GM12864 (cell line): ENCODE measurements around the gene DUSP2.

ENCODE experiments used
- DNase-seq: peaks from one replicate; pipeline ENCODE4 v3.0.0-alpha.2; 2011; ENCODE audit warnings: low read depth
- H3K4me3 ChIP-seq: 2 replicates; pipeline ENCODE4 v1.5.1; 2011; ENCODE audit warnings: mild to moderate bottlenecking, low read depth, low read length, control low read depth
- TF ChIP-seq, protein P1 (sequence below): IDR thresholded peaks from 2 replicates; pipeline ENCODE4 v1.5.1; 2011; ENCODE audit warnings: low read depth, mild to moderate bottlenecking, moderate library complexity, low read length, control low read depth, inconsistent platforms; ENCODE audit errors: missing control alignments

The DUSP2 gene

DNA sequence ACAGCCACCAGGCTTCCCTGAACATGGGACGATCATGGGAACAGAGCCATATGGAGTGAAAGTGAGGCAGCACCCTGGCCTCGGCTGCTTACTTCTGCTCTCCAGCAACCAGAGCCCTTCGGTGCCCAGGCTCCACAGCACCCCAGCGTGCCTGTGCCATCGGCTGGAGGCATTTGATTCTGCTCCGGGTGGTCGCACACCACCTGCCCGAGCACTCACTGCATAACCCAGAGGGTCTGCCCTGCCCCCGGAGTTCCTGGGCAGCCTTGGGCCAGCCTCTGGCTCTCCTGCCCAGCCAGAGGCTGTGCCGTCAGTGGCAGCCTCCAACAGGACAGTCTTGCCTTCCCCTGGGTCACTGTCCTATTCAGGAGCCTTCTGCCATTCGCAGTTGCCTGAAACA is 10.8 kb downstream of the DUSP2 start:
- TF ChIP-seq, protein P1, sequence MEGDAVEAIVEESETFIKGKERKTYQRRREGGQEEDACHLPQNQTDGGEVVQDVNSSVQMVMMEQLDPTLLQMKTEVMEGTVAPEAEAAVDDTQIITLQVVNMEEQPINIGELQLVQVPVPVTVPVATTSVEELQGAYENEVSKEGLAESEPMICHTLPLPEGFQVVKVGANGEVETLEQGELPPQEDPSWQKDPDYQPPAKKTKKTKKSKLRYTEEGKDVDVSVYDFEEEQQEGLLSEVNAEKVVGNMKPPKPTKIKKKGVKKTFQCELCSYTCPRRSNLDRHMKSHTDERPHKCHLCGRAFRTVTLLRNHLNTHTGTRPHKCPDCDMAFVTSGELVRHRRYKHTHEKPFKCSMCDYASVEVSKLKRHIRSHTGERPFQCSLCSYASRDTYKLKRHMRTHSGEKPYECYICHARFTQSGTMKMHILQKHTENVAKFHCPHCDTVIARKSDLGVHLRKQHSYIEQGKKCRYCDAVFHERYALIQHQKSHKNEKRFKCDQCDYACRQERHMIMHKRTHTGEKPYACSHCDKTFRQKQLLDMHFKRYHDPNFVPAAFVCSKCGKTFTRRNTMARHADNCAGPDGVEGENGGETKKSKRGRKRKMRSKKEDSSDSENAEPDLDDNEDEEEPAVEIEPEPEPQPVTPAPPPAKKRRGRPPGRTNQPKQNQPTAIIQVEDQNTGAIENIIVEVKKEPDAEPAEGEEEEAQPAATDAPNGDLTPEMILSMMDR, result no peak
- no peak for DNase-seq
- H3K4me3 ChIP-seq, result no peak overlapping the region

DNA sequence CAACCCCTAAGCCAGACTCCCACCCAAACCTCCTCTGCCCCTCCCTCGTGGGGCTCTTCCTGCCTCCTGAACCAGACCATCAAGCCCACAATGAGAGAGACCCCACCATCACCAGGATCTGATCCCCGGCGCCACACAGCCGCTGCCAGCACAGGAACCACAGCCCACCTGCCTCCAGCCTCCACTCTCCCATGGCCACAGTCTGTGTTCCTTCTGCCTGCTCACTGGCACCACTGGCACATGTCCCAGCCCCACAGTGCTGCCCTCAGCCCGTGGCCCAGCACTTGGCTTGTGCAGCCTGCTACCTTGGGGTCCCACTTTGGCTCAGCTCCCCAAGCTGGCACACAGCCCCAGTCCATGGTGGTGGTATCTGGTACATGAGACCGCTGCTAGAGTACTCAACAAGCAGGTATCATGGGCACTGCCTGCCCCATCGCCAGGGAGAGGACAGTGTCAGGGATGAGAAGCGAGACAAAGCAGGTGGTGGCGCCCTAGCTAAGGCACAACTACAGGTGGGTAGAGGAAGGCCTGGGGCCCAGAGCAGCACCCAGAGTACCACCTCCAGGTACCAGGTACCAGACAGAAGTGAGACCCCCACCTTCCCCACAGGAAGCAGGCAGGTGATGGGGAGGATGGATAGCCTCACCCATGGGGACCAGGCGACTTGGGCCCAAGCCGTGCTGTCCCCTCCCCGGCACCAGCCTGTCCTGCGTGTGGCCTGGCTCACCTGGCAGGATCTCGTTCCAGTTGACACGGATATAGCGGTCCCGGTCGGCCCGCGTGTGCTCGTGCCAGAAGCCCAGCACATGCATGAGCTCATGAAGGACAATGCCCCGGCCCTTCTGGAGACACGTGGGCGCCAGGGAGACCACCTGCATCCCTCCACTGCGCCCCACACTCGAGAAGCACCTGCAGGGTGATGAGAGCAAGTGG is 13.2 kb downstream of the DUSP2 start:
- no peak for DNase-seq
- TF ChIP-seq, protein P1, result no peak
- no peak overlapping the region for H3K4me3 ChIP-seq

DNA sequence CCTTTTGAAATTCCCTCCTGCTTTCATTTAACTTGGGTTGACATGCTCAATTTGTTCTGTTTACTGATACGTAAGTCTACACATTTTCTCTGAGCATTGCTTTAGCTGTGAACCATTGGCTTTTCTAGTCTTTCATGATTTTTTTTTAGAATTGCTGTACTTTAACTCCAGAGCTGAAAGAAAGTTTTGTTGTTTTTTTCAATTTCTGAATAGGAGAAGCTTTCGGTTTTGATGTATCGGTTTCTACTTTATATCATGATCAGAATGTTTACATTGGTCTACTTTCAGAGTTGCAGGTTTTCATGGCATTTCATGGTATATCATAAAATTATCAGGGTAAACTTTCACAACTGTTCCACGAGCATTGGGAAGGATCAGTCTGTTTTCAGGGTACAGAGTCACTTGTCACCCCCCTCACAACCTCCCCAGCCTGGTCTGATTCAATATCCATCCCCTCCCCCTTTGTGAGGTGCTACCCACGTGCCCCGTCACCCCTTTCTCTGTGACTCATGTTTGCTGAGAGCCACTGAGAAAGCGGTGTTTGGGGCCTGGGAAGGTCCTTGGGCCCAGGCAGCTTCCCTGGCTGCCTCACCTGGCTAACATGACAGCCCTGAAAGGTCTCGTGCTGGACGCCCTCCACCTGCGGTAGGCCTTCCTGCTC is 14.0 kb downstream of the DUSP2 start:
- TF ChIP-seq, protein P1, result no peak

DNA sequence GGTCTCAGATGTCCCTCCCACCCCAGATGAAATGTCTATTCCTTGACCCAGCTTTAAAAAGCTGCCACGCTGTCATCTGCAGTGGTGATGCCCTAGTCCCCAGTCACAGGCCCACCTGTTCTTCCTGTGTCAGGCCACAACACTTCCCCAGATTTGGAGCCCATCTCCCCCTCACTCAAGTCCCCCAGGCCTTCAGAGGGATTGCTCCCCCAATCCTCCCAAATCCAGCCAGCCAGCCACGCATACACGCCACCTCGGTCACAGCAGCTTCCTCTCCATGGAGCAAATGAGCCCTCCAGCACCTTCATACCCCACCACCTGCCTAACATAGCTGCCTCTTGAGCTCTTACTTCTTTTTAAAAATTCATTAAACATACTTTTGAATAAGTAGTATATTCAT is 14.8 kb downstream of the DUSP2 start:
- TF ChIP-seq, protein P1, result no peak
- H3K4me3 ChIP-seq, result no peak overlapping the region
- no peak for DNase-seq

More for the DNA sequence above, 14.0 kb downstream of the DUSP2 start:
- no peak overlapping the region for H3K4me3 ChIP-seq
- no peak for DNase-seq

DNA sequence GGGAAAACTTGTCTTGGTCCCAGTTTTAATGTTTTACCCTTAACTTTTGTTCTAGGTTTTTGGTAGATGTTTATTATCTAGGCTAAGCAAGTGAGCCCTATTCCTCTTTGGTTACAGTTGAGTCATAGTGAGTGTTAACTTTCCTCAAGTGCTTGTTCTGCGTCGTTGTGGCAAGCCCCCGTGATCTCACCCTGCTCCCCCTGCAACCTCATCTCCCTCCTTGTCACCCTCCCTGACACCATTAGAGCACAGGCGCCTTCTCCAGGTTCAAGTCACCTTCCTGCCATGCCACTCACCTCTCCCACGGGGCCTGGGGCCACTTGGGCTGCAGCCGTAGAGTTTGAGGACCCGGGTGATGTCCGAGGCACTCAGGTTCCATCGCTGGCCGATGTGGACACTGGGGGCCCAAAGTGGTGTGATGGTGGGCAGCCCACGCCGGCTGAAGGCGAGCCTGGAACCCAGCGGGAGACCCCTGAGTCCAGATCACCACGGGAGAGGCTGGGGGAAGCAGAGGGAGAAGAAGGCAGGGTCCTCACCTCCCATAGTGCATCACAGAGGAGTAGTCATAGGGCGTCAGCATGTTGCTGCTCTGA is 15.6 kb downstream of the DUSP2 start:
- DNase-seq, result no peak
- no peak overlapping the region for H3K4me3 ChIP-seq
- TF ChIP-seq, protein P1, result no peak

DNA sequence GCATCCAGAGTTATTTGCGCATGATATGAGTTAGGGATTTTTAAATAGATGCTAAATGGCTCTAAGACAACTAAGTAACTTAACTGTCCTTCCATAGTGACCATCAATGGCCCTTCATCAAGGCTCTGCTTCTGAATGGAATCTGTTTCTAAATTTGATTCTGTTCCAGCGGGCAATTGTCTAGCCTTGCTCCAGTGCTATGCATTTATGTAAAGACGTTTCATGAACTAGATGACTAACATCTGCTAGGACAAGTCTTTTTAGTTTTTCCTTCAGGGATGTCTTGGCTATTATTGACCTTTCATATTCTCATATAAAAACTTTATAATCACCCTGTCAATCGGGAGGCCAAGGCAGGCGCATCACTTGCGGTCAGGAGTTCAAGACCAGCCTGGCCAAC is 16.8 kb downstream of the DUSP2 start:
- no peak for DNase-seq
- H3K4me3 ChIP-seq, result no peak overlapping the region
- TF ChIP-seq, protein P1, result no peak
